GM10847 (cell line): Measurements from ENCODE around the gene KRTAP9-8.

Source experiments
- POLR2A ChIP-seq: IDR thresholded peaks from 2 replicates; pipeline ENCODE4 v1.6.1; 2011; ENCODE audit not compliant: insufficient read length; ENCODE audit errors: extremely low read depth

The KRTAP9-8 gene

GRCh38 chr17:41287050-41287449 is 49.3 kb downstream of the KRTAP9-8 start:
- no peak for TF ChIP-seq POLR2A
